Measurements from ENCODE around the gene RSPO1. TPM values are rescaled to one million over a fixed set of nuclear protein-coding genes. Genes with fewer than 3 reads are reported as not detected.

Gene RSPO1
- total and polyA plus RNA-seq, 2 of the 4 experiments (the other 2 are of a cell fraction): not detected

DNA sequence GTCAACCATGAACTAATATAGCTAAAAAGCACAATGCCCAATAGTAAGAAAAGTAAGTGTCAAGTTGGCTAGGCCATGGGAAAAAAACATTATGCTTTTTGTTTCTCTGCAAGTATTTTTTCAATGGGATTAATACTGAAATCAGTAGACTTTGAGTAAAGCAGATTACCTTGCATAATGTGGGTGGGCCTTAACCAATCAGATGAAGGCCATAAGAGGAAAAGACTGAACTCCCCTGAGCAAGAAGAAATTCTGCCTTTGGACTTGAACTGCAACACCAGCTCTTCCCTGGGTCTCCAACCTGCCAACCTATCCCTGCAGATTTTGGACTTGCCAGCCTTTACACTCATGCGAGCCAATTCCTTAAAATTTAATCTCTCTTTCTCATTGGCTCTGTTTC lies 6.4 kb upstream of the RSPO1 start:
- Histone ChIP-seq H2BK20ac (ENCODE audit: low read depth, low read length) (no peak overlapping the region), H3K79me1 (ENCODE audit: low read depth in 1 of 2, low read length in 2 of 2) (no peaks in the 10 kb centered on the region), H3K27ac (ENCODE audit: insufficient read depth, low read length) (no peak overlapping the region), H2BK5ac (ENCODE audit: low read depth, low read length, poor library complexity, severe bottlenecking) (no peak overlapping the region), H4K91ac (ENCODE audit: insufficient read depth, low read depth, low read length) (no peak overlapping the region), H2AK9ac (replicated peaks; ENCODE audit: low read depth, low read length, poor library complexity) (no peak overlapping the region), H3K27me3 (ENCODE audit: control insufficient read depth, insufficient read depth, low read length) (peaks cover 42% of the 10 kb centered on the region), H3K56ac (ENCODE audit: extremely low read depth, insufficient read depth, low read length) (no peak overlapping the region), H2BK15ac (ENCODE audit: low read depth, low read length) (no peak overlapping the region), H3K4ac (ENCODE audit: low read depth, low read length) (no peak overlapping the region), H3K23ac (ENCODE audit: low read depth, low read length) (no peak overlapping the region), H3K14ac (replicated peaks; ENCODE audit: low read depth, low read length) (no peak overlapping the region), H3K18ac (ENCODE audit: low read depth, low read length) (no peak overlapping the region), H2AK5ac (ENCODE audit: low read depth, low read length) (no peak overlapping the region), H4K5ac (ENCODE audit: low read depth, low read length) (no peak overlapping the region), H3K4me1 (ENCODE audit: control insufficient read depth, insufficient read depth, low read length) (no peaks in the 10 kb centered on the region), H3K4me2 (ENCODE audit: low read depth, low read length) (no peak overlapping the region), H3K4me3 (ENCODE audit: insufficient read depth, low read depth, low read length) (no peak overlapping the region), H3K9ac (ENCODE audit: low read depth, low read length) (no peak overlapping the region), H2BK120ac (ENCODE audit: low read depth, low read length) (no peak overlapping the region), H4K8ac (ENCODE audit: low read depth in 2 of 2, low read length in 2 of 2) (no peak overlapping the region), H2AFZ (replicated peaks; ENCODE audit: low read length, poor library complexity) (no peak overlapping the region), H3K36me3 (ENCODE audit: control insufficient read depth, insufficient read depth, low read length) (no peaks in the 10 kb centered on the region), H3K9me1 (ENCODE audit: insufficient read depth, low read length) (no peaks in the 10 kb centered on the region), H4K20me1 (ENCODE audit: insufficient read depth, low read length) (no peaks in the 10 kb centered on the region), H3K9me3 (ENCODE audit: control insufficient read depth, insufficient read depth, low read length) (no peaks in the 10 kb centered on the region; the same call in 1 of the 2 replicates)
- TF ChIP-seq, protein P1, sequence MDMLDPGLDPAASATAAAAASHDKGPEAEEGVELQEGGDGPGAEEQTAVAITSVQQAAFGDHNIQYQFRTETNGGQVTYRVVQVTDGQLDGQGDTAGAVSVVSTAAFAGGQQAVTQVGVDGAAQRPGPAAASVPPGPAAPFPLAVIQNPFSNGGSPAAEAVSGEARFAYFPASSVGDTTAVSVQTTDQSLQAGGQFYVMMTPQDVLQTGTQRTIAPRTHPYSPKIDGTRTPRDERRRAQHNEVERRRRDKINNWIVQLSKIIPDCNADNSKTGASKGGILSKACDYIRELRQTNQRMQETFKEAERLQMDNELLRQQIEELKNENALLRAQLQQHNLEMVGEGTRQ (IDR thresholded peaks at IDR 0.05; ENCODE audit: low read depth, low read length): no peak
- TF ChIP-seq MAZ (IDR thresholded peaks at IDR 0.05; ENCODE audit: borderline replicate concordance, low read depth, low read length): no peak
- no peak for TF ChIP-seq RCOR1 (IDR thresholded peaks at IDR 0.05; ENCODE audit: insufficient replicate concordance, low read length)
- no peak for TF ChIP-seq RFX5 (IDR thresholded peaks at IDR 0.05; ENCODE audit: low read depth, low read length)
- in situ Hi-C loops (cut with MboI; ENCODE audit: low sequenced_read_pairs) (no loop called here), intact Hi-C loops (cut with micrococcal nuclease) (no loop called here), dilution Hi-C loops (cut with HindIII; ENCODE audit: low sequenced_read_pairs, unreplicated experiment) (no loop called here)
- CTCF ChIA-PET: no interaction called here
- ATAC-seq (ENCODE audit: low read depth) (no peak), DNase-seq (no peak)
- WGBS, 2 experiments (ENCODE audit: extremely low coverage in 2 of 2, insufficient read length in 1 of 2): no CpG with 5 or more reads among the region's 1 CpG
- no TSS peak for BruUV-seq (replicated peaks)
- POLR2A ChIA-PET (ENCODE audit: unreplicated experiment): no interaction called here

Measured in IMR-90 (cell line).